Measurements from ENCODE around the gene BEND6. TPM values are rescaled to one million over a fixed set of nuclear protein-coding genes. Genes with fewer than 3 reads are reported as not detected.

The BEND6 gene
- total and polyA plus RNA-seq, 2 of the 13 experiments (the other 11 are each of a cell fraction or from before 2014, with no cell fraction given), result 0.20 to 0.21 TPM

DNA sequence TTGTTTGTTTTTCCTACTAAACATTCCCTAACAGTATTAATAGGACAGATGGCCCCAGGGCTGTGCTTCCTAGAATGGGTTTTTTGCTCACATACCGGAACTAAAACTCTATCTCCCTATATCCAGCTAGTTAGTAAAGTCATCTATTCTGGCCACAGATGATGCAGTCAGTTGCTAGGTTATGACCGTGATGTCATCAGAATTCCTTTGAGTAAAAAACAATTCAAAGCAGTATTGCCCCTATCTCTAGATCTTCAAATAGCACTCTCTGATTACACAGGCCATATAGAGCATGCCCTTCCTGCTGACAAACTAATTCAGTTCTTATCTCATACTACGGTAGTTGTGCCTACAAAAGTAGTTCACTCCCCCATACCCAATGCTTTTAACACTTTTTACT is 117.2 kb downstream of the BEND6 start:
- WGBS (ENCODE audit: low lambda C conversion rate), result 89% methylated on average over 3 of the region's 3 CpGs
- no peak for TF ChIP-seq ZNF44 (CRISPR knock-in tag; IDR thresholded peaks at IDR 0.05)
- no peak for TF ChIP-seq ZNF557 (CRISPR knock-in tag; IDR thresholded peaks at IDR 0.05)
- no peak for TF ChIP-seq KAT8 (CRISPR knock-in tag; IDR thresholded peaks at IDR 0.05)
- no peak for TF ChIP-seq HINFP (CRISPR knock-in tag; IDR thresholded peaks at IDR 0.05; ENCODE audit: low read depth)
- no peak for TF ChIP-seq BCLAF1 (IDR thresholded peaks at IDR 0.05)
- no peak for TF ChIP-seq ZNF569 (CRISPR knock-in tag; IDR thresholded peaks at IDR 0.05; ENCODE audit: borderline replicate concordance)
- TF ChIP-seq, protein P1, sequence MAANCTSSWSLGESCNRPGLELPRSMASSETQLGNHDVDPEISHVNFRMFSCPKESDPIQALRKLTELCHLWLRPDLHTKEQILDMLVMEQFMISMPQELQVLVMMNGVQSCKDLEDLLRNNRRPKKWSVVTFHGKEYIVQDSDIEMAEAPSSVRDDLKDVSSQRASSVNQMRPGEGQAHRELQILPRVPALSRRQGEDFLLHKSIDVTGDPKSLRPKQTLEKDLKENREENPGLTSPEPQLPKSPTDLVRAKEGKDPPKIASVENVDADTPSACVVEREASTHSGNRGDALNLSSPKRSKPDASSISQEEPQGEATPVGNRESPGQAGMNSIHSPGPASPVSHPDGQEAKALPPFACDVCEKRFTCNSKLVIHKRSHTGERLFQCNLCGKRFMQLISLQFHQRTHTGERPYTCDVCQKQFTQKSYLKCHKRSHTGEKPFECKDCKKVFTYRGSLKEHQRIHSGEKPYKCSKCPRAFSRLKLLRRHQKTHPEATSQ (CRISPR knock-in tag; IDR thresholded peaks at IDR 0.05; ENCODE audit: borderline replicate concordance), result no peak
- TF ChIP-seq DR1 (CRISPR knock-in tag; IDR thresholded peaks at IDR 0.05), result no peak
- no peak for TF ChIP-seq KDM3A (CRISPR knock-in tag; IDR thresholded peaks at IDR 0.05; ENCODE audit: low read depth)
- TF ChIP-seq, protein P2, sequence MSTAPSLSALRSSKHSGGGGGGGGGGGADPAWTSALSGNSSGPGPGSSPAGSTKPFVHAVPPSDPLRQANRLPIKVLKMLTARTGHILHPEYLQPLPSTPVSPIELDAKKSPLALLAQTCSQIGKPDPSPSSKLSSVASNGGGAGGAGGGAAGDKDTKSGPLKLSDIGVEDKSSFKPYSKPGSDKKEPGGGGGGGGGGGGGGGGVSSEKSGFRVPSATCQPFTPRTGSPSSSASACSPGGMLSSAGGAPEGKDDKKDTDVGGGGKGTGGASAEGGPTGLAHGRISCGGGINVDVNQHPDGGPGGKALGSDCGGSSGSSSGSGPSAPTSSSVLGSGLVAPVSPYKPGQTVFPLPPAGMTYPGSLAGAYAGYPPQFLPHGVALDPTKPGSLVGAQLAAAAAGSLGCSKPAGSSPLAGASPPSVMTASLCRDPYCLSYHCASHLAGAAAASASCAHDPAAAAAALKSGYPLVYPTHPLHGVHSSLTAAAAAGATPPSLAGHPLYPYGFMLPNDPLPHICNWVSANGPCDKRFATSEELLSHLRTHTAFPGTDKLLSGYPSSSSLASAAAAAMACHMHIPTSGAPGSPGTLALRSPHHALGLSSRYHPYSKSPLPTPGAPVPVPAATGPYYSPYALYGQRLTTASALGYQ (CRISPR knock-in tag; IDR thresholded peaks at IDR 0.05), result no peak
- 0 out of 2 replicates have a peak, but pooled peaks have one; percentile 7 for TF ChIP-seq ATF7 (IDR thresholded peaks at IDR 0.05)
- no peak for TF ChIP-seq ATF7 (CRISPR knock-in tag; IDR thresholded peaks at IDR 0.05)
- TF ChIP-seq, protein P3, sequence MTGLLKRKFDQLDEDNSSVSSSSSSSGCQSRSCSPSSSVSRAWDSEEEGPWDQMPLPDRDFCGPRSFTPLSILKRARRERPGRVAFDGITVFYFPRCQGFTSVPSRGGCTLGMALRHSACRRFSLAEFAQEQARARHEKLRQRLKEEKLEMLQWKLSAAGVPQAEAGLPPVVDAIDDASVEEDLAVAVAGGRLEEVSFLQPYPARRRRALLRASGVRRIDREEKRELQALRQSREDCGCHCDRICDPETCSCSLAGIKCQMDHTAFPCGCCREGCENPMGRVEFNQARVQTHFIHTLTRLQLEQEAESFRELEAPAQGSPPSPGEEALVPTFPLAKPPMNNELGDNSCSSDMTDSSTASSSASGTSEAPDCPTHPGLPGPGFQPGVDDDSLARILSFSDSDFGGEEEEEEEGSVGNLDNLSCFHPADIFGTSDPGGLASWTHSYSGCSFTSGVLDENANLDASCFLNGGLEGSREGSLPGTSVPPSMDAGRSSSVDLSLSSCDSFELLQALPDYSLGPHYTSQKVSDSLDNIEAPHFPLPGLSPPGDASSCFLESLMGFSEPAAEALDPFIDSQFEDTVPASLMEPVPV (CRISPR knock-in tag; IDR thresholded peaks at IDR 0.05), result no peak
- TF ChIP-seq REPIN1 (CRISPR knock-in tag; IDR thresholded peaks at IDR 0.05; ENCODE audit: borderline replicate concordance, low read depth), result no peak
- TF ChIP-seq YEATS4 (CRISPR knock-in tag; IDR thresholded peaks at IDR 0.05; ENCODE audit: borderline replicate concordance), result no peak
- TF ChIP-seq ZNF260 (CRISPR knock-in tag; IDR thresholded peaks at IDR 0.05; ENCODE audit: borderline replicate concordance, low read depth), result no peak
- no peak for TF ChIP-seq HOXA5 (CRISPR knock-in tag; IDR thresholded peaks at IDR 0.05)

More for the DNA sequence above, 117.2 kb downstream of the BEND6 start:
- ATAC-seq (no peak), FAIRE-seq (no peak), DNase-seq (ENCODE audit: low spot score) (no peak)
- no peaks in the 10 kb centered on the region; a peak in 1 of 5 replicates for H3K36me3 ChIP-seq (replicated peaks in 1 of 2; ENCODE audit: control insufficient read depth in 1 of 2, insufficient read depth in 2 of 2, low read length in 2 of 2)
- no peaks in the 10 kb centered on the region for H4K20me1 ChIP-seq (ENCODE audit: insufficient read depth, low read length)
- H3K9me3 ChIP-seq (ENCODE audit: low read length), result no peaks in the 10 kb centered on the region
- H3K79me2 ChIP-seq (ENCODE audit: insufficient read depth, low read length), result no peaks in the 10 kb centered on the region
- intact Hi-C loops (cut with micrococcal nuclease; ENCODE audit: unreplicated experiment), result no loop called here
- CTCF ChIA-PET (ENCODE audit: low intra/inter-chr PET ratio, low total read pairs), result no interaction called here
- H2AFZ ChIP-seq (ENCODE audit: low read length), result no peak overlapping the region
- H3K27ac ChIP-seq (ENCODE audit: extremely low read length, insufficient read depth, low read length), result no peak overlapping the region
- H3K9ac ChIP-seq (ENCODE audit: insufficient read depth, low read depth, low read length), result no peak overlapping the region
- no peak overlapping the region for H3K4me3 ChIP-seq (replicated peaks in 1 of 3; ENCODE audit: insufficient read depth in 1 of 3, low read depth in 2 of 3, low read length in 3 of 3)
- BruUV-seq (replicated peaks), result no TSS peak
- H3K27me3 ChIP-seq (ENCODE audit: control insufficient read depth in 1 of 2, insufficient read depth in 2 of 2, low read length in 2 of 2), result no peaks in the 10 kb centered on the region
- in situ Hi-C loops (cut with HindIII; ENCODE audit: extremely low pct_ligation_motif_present, low pct_unique_long_range_greater_than_20kb), result no loop called here
- POLR2A ChIA-PET, result no interaction called here
- no peak overlapping the region for H3K4me2 ChIP-seq (ENCODE audit: low read depth, low read length)
- no peaks in the 10 kb centered on the region for H3K4me1 ChIP-seq (ENCODE audit: insufficient read depth, low read length)
